PFSK-1 (cell line): ENCODE results near the gene KCNJ5.

Experiments used
- FOXP2 ChIP-seq: optimal IDR thresholded peaks from 2 replicates; pipeline ENCODE3; 2011; ENCODE audit warnings: borderline replicate concordance, control low read depth, inconsistent platforms; ENCODE audit not compliant: insufficient read depth; ENCODE audit errors: extremely low read length, extremely low read depth
- POLR2AphosphoS5 ChIP-seq: IDR thresholded peaks from 2 replicates; pipeline ENCODE4 v1.6.1; 2012; ENCODE audit warnings: low read depth, mild to moderate bottlenecking, control low read depth, low read length, moderate library complexity
- SIN3A ChIP-seq: IDR thresholded peaks from 2 replicates; pipeline ENCODE4 v1.6.1; 2012; ENCODE audit warnings: mild to moderate bottlenecking, low read length, moderate library complexity, borderline replicate concordance; ENCODE audit not compliant: insufficient read depth
- TAF1 ChIP-seq: IDR thresholded peaks from 2 replicates; pipeline ENCODE4 v1.6.1; 2012; ENCODE audit warnings: low read length, control low read depth, borderline replicate concordance; ENCODE audit not compliant: insufficient read depth
- TF ChIP-seq, protein P1 (sequence below), 2 experiments: IDR thresholded peaks; 2 replicates each; pipeline versions ENCODE4 v1.6.1 to v1.8.0; 2011 to 2012; ENCODE audit warnings: low read depth in 2 of 2, low read length in 2 of 2, control low read depth in 1 of 2, inconsistent platforms in 1 of 2, mild to moderate bottlenecking in 1 of 2, moderate library complexity in 1 of 2; ENCODE audit not compliant: insufficient read depth in 1 of 2

The KCNJ5 gene

DNA sequence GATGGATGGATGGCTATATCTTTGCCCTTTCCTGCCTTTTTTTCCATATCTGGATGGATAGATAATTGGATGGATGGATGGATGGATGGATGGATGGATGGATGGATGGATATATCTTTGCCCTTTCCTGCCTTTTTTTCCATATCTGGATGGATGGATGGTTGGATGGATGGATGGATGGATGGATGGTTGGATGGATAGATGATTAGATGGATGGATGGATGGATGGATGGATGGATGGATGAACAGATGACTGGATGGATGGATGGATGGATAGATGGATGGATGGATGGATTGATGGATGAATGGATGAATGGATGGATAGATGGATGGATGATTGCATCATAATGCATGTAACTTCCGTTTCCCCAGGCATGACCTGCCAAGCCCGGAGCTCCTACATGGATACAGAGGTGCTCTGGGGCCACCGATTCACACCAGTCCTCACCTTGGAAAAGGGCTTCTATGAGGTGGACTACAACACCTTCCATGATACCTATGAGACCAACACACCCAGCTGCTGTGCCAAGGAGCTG lies 24.9 kb downstream of the KCNJ5 start:
- TF ChIP-seq POLR2AphosphoS5 = no peak
- TF ChIP-seq TAF1 = no peak
- no peak for TF ChIP-seq SIN3A
- TF ChIP-seq, protein P1, sequence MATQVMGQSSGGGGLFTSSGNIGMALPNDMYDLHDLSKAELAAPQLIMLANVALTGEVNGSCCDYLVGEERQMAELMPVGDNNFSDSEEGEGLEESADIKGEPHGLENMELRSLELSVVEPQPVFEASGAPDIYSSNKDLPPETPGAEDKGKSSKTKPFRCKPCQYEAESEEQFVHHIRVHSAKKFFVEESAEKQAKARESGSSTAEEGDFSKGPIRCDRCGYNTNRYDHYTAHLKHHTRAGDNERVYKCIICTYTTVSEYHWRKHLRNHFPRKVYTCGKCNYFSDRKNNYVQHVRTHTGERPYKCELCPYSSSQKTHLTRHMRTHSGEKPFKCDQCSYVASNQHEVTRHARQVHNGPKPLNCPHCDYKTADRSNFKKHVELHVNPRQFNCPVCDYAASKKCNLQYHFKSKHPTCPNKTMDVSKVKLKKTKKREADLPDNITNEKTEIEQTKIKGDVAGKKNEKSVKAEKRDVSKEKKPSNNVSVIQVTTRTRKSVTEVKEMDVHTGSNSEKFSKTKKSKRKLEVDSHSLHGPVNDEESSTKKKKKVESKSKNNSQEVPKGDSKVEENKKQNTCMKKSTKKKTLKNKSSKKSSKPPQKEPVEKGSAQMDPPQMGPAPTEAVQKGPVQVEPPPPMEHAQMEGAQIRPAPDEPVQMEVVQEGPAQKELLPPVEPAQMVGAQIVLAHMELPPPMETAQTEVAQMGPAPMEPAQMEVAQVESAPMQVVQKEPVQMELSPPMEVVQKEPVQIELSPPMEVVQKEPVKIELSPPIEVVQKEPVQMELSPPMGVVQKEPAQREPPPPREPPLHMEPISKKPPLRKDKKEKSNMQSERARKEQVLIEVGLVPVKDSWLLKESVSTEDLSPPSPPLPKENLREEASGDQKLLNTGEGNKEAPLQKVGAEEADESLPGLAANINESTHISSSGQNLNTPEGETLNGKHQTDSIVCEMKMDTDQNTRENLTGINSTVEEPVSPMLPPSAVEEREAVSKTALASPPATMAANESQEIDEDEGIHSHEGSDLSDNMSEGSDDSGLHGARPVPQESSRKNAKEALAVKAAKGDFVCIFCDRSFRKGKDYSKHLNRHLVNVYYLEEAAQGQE (IDR thresholded peaks at IDR 0.05; ENCODE audit: insufficient read depth in 1 of 2, low read depth in 2 of 2, low read length in 2 of 2) = no peak
- TF ChIP-seq FOXP2 = no peak

DNA sequence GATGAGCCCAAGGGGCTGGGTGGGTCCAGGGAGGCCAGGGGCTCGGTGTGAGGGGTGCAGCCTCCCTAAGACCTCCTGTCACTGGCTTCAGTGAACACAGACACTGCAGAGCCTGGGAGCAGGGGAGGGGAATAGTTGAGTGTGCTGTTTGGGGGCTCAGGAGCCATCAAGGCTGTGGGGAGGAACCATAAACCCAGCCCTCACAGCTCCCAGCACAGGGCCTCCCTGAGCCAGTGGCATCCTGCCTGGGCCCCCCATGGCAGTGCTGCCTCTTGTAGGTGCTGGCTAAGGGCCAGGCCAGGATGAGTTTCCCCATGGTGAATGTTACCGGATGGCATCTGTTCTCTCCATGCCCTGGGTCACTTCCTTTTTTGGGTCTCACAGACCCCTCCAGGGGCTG lies 25.5 kb downstream of the KCNJ5 start:
- TF ChIP-seq TAF1 (no peak), FOXP2 (no peak), SIN3A (no peak), POLR2AphosphoS5 (no peak)
- TF ChIP-seq, protein P1 (IDR thresholded peaks at IDR 0.05; ENCODE audit: insufficient read depth in 1 of 2, low read depth in 2 of 2, low read length in 2 of 2) = no peak

DNA sequence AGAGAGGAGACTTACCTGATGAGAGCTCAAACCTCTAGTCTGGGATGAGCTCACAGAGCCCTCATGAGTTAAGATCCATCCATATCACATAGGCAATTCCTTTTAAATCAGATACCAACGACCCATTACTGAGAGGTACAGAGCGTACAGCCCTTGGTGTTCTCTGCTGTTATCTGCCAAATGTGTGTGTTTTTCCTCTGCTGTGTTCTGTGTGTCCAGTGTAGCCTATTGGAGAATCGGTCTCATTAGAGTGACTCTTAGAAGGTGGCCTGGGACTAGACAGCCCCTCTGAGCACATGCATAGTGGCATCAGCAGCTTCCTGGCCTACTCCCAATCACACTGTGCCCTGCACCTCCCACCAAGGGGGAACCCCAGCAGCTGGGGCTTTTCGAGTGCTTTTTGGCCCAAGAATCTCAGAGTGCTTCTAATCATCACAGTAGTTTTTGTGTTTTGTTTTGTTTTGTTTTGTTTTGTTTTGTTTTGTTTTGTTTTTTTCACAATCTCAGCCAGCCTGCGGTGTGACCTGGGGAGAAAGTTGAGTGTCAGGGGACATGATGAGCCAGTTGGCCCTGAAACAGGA lies 26.1 kb downstream of the KCNJ5 start:
- TF ChIP-seq, protein P1 (IDR thresholded peaks at IDR 0.05; ENCODE audit: insufficient read depth in 1 of 2, low read depth in 2 of 2, low read length in 2 of 2) = no peak
- TF ChIP-seq SIN3A = no peak
- TF ChIP-seq POLR2AphosphoS5 = no peak
- no peak for TF ChIP-seq TAF1
- TF ChIP-seq FOXP2 = no peak

DNA sequence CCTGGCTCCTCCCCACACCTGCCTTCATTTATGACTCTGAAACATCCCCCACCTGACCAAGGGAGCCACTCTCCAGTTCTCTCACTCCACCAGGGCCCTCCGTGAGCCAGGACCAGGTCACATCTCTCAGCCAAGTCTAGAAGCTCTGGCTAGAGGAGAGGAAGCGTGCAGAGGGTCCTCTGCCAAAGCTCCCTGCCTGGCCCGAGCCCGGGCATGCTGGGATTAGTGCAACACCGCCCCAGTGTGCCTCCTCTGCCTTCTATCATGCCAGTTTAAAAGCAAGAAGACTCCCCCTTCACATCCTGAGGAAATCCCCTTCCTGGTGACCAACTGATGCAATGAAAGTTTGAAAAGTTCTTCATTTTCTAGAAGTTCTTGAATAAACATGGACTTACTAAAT lies 28.1 kb downstream of the KCNJ5 start:
- TF ChIP-seq, protein P1 (IDR thresholded peaks at IDR 0.05; ENCODE audit: insufficient read depth in 1 of 2, low read depth in 2 of 2, low read length in 2 of 2) = no peak
- no peak for TF ChIP-seq TAF1
- TF ChIP-seq FOXP2 = no peak
- no peak for TF ChIP-seq SIN3A
- TF ChIP-seq POLR2AphosphoS5 = no peak
